PC-3 (cell line): Measurements from ENCODE around the gene LGI4. TPM values are rescaled to one million over a fixed set of nuclear protein-coding genes. Genes with fewer than 3 reads are reported as not detected.

Experiments
- ATAC-seq: fragments of 200-7000 bp; cut with Tn5 transposase; 2 replicates; pipeline ENCODE4 v1.9.1; 2020; ENCODE audit warnings: mild to moderate bottlenecking, moderate library complexity
- BruUV-seq: library from RNA; stranded (reverse); fragments of 400-500 nt; replicated peaks from 2 replicates; lab custom pipeline; 2021; lab: Mats Ljungman, UMichigan
- CTCF ChIA-PET: fragments of 300-600 bp; sonication (Branson Sonifier 250); formaldehyde crosslinking; loops from one replicate; lab custom pipeline; 2022; ENCODE audit warnings: antibody characterized with exemption; lab: Charles Lee
- POLR2A ChIA-PET: fragments of 300-600 bp; sonication (Branson Sonifier 250); formaldehyde crosslinking; loops from one replicate; lab custom pipeline; 2022; ENCODE audit warnings: antibody characterized with exemption; ENCODE audit not compliant: unreplicated experiment; lab: Charles Lee
- DNase-seq: peaks from one replicate; pipeline ENCODE4 v3.0.0-alpha.2; 2015
- H2AFZ ChIP-seq: fragments of 300-600 bp; sonication (generic); 2 replicates; pipeline ENCODE4 v1.6.0; 2016; ENCODE audit warnings: antibody characterized with exemption, low read length
- H3F3A ChIP-seq: fragments of 300-600 bp; sonication (generic); one replicate; pipeline ENCODE4 v1.6.0; 2017; ENCODE audit warnings: antibody characterized with exemption, low read length, control low read depth, mild to moderate bottlenecking; ENCODE audit not compliant: unreplicated experiment
- H3K27ac ChIP-seq: fragments of 300-600 bp; sonication (generic); 2 replicates; pipeline ENCODE4 v1.5.1; 2016; ENCODE audit warnings: mild to moderate bottlenecking, low read length
- H3K27me3 ChIP-seq: fragments of 300-600 bp; sonication (generic); 2 replicates; pipeline ENCODE4 v1.6.1; 2016; ENCODE audit warnings: low read length, mixed read lengths
- H3K36me3 ChIP-seq: fragments of 300-600 bp; sonication (generic); 2 replicates; pipeline ENCODE4 v1.6.1; 2016; ENCODE audit warnings: low read depth, mixed run types, low read length, mixed read lengths
- H3K4me1 ChIP-seq: fragments of 300-600 bp; sonication (generic); 2 replicates; pipeline ENCODE4 v1.5.1; 2016; ENCODE audit warnings: low read length; ENCODE audit not compliant: insufficient read depth
- H3K4me2 ChIP-seq: fragments of 300-600 bp; sonication (generic); 2 replicates; pipeline ENCODE4 v1.6.0; 2016; ENCODE audit warnings: low read length
- H3K4me3 ChIP-seq: fragments of 300-600 bp; sonication (generic); 2 replicates; pipeline ENCODE4 v1.5.1; 2016; ENCODE audit warnings: mild to moderate bottlenecking, low read length, mixed read lengths
- H3K79me2 ChIP-seq: fragments of 300-600 bp; sonication (generic); 2 replicates; pipeline ENCODE4 v1.6.1; 2017; ENCODE audit warnings: low read length, mixed read lengths
- H3K9ac ChIP-seq: fragments of 300-600 bp; sonication (generic); 2 replicates; pipeline ENCODE4 v1.6.0; 2016; ENCODE audit warnings: mild to moderate bottlenecking, low read length
- H3K9me2 ChIP-seq: fragments of 300-600 bp; sonication (generic); replicated peaks from 2 replicates; pipeline ENCODE4 v1.6.1; 2016; ENCODE audit warnings: mixed run types, low read length, mixed read lengths
- H3K9me3 ChIP-seq: fragments of 300-600 bp; sonication (generic); 2 replicates; pipeline ENCODE4 v1.6.1; 2016; ENCODE audit warnings: low read length, mixed read lengths
- H4K20me1 ChIP-seq: fragments of 300-600 bp; sonication (generic); 2 replicates; pipeline ENCODE4 v1.6.1; 2016; ENCODE audit warnings: low read length, mixed read lengths
- CTCF ChIP-seq: fragments of 300-600 bp; sonication (generic); conservative IDR thresholded peaks from 2 replicates; pipeline ENCODE4 v1.5.1; 2017; ENCODE audit warnings: antibody characterized with exemption, low read depth, mild to moderate bottlenecking, low read length
- EZH2 ChIP-seq: fragments of 300-600 bp; sonication (generic); IDR thresholded peaks from one replicate; pipeline ENCODE4 v1.6.1; 2017; ENCODE audit warnings: antibody characterized with exemption, mild to moderate bottlenecking, low read length; ENCODE audit not compliant: unreplicated experiment
- EZH2phosphoT487 ChIP-seq: fragments of 300-600 bp; sonication (generic); IDR thresholded peaks from 2 replicates; pipeline ENCODE4 v1.6.1; 2018; ENCODE audit warnings: mild to moderate bottlenecking, antibody characterized with exemption, low read length, borderline replicate concordance
- intact Hi-C: fragments of 100-400 bp; cut with micrococcal nuclease; formaldehyde crosslinking; loops from 2 replicates; pipeline ENCODE4 v1.9.0; 2023
- total RNA-seq: library from RNA; depleted of rRNA; stranded (reverse); fragments of >200 nt; gene quantifications from 2 replicates; pipeline ENCODE4 v1.2.3, GENCODE V29; 2014

The LGI4 gene
- total RNA-seq, 1 experiment from 2014 or later, result 0.22 TPM

- H3K9me2 ChIP-seq, result no peaks in the 10 kb centered on the region
- H3K9me3 ChIP-seq, result no peaks in the 10 kb centered on the region
- no peak for DNase-seq
- H4K20me1 ChIP-seq, result no peaks in the 10 kb centered on the region
- ATAC-seq, result no peak
- no peak for TF ChIP-seq CTCF
- TF ChIP-seq EZH2, result no peak
- TF ChIP-seq EZH2phosphoT487, result no peak
- BruUV-seq, result no TSS peak
- no peaks in the 10 kb centered on the region for H3K36me3 ChIP-seq
- H3K27me3 ChIP-seq, result no peaks in the 10 kb centered on the region
- ChIA-PET POLR2A (no interaction called here), CTCF (no interaction called here)
- no peak within 1 kb of the TSS for H3K4me2 ChIP-seq
- H3K27ac ChIP-seq, result no peak within 1 kb of the TSS
- H3F3A ChIP-seq, result no peaks in the 10 kb centered on the region
- H3K4me1 ChIP-seq, result 0 out of 2 replicates have a peak, but pooled peaks cover 7% of the 10 kb centered on the region
- H3K79me2 ChIP-seq, result no peaks in the 10 kb centered on the region
- no peak within 1 kb of the TSS for H3K9ac ChIP-seq
- H2AFZ ChIP-seq, result no peak within 1 kb of the TSS
- H3K4me3 ChIP-seq, result no peak within 1 kb of the TSS
- intact Hi-C loops, result no loop called here
Observed at GRCh38 chr19:35138305-35138892, 3.5 kb upstream of the LGI4 start, which contains the start of gene FXYD1. FXYD1 (plus strand) TSS chr19:35138824; CDS start chr19:35140080, 1,256 bp downstream.

- Histone ChIP-seq H3K4me2 (no peak overlapping the region), H3K9me3 (no peaks in the 10 kb centered on the region), H3K9ac (no peak overlapping the region), H3K4me3 (no peak overlapping the region), H4K20me1 (no peaks in the 10 kb centered on the region), H3K79me2 (no peaks in the 10 kb centered on the region), H3K4me1 (0 out of 2 replicates have a peak, but pooled peaks cover 3% of the 10 kb centered on the region), H3K36me3 (no peaks in the 10 kb centered on the region), H3K9me2 (no peaks in the 10 kb centered on the region), H3K27me3 (no peaks in the 10 kb centered on the region), H2AFZ (no peak overlapping the region), H3K27ac (no peak overlapping the region), H3F3A (no peaks in the 10 kb centered on the region)
- DNase-seq, result no peak
- POLR2A ChIA-PET, result no interaction called here
- intact Hi-C loops, result no loop called here
- CTCF ChIA-PET, result no interaction called here
- no peak for ATAC-seq
- no peak for TF ChIP-seq EZH2
- no peak for TF ChIP-seq CTCF
- no peak for TF ChIP-seq EZH2phosphoT487
- no TSS peak for BruUV-seq
Observed at GRCh38 chr19:35136977-35137702, 2.3 kb upstream of the LGI4 start.

DNA sequence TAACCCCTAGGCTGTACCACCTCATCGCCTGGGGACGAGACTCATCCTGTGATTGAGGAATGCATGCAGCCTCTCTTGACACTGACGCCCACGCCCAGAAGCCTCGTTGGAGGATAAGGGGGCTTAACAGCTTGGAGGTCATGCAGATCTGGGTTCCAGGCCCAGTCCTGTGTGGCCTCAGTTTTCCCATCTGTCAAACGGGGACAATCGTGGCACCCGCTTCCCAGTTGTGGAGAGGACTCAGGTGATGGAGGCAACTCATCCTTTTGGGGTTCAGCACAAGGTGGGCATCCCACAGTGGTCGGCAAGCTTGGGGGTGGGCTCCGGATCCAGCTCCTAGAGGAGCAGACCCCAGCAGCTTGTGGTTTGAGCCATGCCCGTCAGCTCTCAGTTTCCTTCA is 1.4 kb upstream of the LGI4 start:
- POLR2A ChIA-PET, result no interaction called here
- TF ChIP-seq EZH2, result no peak
- TF ChIP-seq CTCF, result no peak
- no peak for TF ChIP-seq EZH2phosphoT487
- Histone ChIP-seq H3K4me2 (no peak overlapping the region), H3K9ac (no peak overlapping the region), H3F3A (no peaks in the 10 kb centered on the region), H3K4me1 (no peaks in the 10 kb centered on the region), H3K79me2 (no peaks in the 10 kb centered on the region), H3K27me3 (no peaks in the 10 kb centered on the region), H3K36me3 (no peaks in the 10 kb centered on the region), H4K20me1 (no peaks in the 10 kb centered on the region), H3K4me3 (no peak overlapping the region), H3K9me2 (no peaks in the 10 kb centered on the region), H3K9me3 (no peaks in the 10 kb centered on the region), H3K27ac (no peak overlapping the region), H2AFZ (no peak overlapping the region)
- DNase-seq (no peak), ATAC-seq (no peak)
- intact Hi-C loops, result no loop called here
- BruUV-seq, result no TSS peak
- CTCF ChIA-PET, result no interaction called here
